Measurements from ENCODE around the gene ZNF275. TPM values are rescaled to one million over a fixed set of nuclear protein-coding genes. Genes with fewer than 3 reads are reported as not detected.

Gene ZNF275
- total and polyA plus RNA-seq, 4 donors = 6.2 to 13.9 (median 8.6) TPM

DNA sequence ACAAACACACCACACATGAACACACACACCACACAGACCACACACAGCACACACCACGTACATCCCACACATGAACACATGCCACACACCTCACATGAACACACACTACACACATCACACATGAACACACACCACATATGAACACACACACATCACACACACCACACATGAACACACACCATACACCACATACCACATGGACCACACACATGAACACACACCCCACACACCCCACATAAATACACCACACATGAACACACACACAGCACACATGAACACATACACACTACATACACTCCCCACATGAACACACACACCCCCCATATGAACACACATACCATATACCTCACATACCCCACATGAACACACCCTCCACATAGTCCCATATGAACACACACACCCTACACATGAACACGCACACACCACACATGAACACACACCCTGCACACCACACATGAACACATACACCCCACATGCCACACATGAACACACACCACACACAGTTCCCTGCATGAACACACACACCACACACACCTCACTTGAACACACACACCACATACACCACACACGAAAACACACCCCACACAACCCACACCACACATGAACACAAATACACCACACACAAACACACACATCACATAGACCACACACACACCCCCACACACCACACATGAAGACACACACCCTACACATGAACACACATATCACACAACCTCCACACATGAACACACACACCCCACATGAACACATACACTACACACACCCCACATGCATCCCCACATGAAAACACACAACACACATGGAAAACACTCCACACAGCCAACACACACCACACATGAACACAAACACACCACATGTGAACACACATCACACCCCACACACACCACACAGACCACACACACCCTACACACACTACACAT lies 48.9 kb downstream of the ZNF275 start:
- H3K4me1 ChIP-seq (ENCODE audit: control insufficient read depth in 4 of 4, insufficient read depth in 4 of 4, low read length in 3 of 4) = peaks cover 0 to 6% (median 2%) of the 10 kb centered on the region in 4 donors
- no peak for DNase-seq (ENCODE audit: low spot score)
- TF ChIP-seq ZBTB33 (IDR thresholded peaks at IDR 0.05) (no peak), YY1 (IDR thresholded peaks at IDR 0.05) (no peak), REST (IDR thresholded peaks at IDR 0.05) (no peak), JUND (IDR thresholded peaks at IDR 0.05) (no peak), SP1 (IDR thresholded peaks at IDR 0.05) (no peak), MAX (IDR thresholded peaks at IDR 0.05) (no peak), EGR1 (IDR thresholded peaks at IDR 0.05; ENCODE audit: low read depth in 2 of 2) (no peak), HNF4G (IDR thresholded peaks at IDR 0.05) (no peak), TAF1 (conservative IDR thresholded peaks at IDR 0.05) (no peak), GABPA (IDR thresholded peaks at IDR 0.05 in 1 of 2, conservative IDR thresholded peaks at IDR 0.05 in 1 of 2) (no peak), HNF4A (conservative IDR thresholded peaks at IDR 0.05) (no peak)
- TF ChIP-seq, protein P1, sequence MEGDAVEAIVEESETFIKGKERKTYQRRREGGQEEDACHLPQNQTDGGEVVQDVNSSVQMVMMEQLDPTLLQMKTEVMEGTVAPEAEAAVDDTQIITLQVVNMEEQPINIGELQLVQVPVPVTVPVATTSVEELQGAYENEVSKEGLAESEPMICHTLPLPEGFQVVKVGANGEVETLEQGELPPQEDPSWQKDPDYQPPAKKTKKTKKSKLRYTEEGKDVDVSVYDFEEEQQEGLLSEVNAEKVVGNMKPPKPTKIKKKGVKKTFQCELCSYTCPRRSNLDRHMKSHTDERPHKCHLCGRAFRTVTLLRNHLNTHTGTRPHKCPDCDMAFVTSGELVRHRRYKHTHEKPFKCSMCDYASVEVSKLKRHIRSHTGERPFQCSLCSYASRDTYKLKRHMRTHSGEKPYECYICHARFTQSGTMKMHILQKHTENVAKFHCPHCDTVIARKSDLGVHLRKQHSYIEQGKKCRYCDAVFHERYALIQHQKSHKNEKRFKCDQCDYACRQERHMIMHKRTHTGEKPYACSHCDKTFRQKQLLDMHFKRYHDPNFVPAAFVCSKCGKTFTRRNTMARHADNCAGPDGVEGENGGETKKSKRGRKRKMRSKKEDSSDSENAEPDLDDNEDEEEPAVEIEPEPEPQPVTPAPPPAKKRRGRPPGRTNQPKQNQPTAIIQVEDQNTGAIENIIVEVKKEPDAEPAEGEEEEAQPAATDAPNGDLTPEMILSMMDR (IDR thresholded peaks at IDR 0.05; ENCODE audit: low read depth, low read length, missing input control) = no peak
- TF ChIP-seq, protein P2, sequence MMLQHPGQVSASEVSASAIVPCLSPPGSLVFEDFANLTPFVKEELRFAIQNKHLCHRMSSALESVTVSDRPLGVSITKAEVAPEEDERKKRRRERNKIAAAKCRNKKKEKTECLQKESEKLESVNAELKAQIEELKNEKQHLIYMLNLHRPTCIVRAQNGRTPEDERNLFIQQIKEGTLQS (IDR thresholded peaks at IDR 0.05) = no peak
- no peak overlapping the region for H3K27ac ChIP-seq (ENCODE audit: low read depth in 1 of 2, low read length in 2 of 2)
- 88% methylated on average over 3 of the region's 3 CpGs for WGBS
- H3K4me3 ChIP-seq (ENCODE audit: low read depth in 1 of 3, low read length in 3 of 3) = no peak overlapping the region
- H3K9me3 ChIP-seq (ENCODE audit: control insufficient read depth in 4 of 4, low read length in 3 of 4) = no peaks in the 10 kb centered on the region
- H3K9ac ChIP-seq (ENCODE audit: low read depth in 1 of 2, low read length in 2 of 2) = no peak overlapping the region
- no peaks in the 10 kb centered on the region for H3K27me3 ChIP-seq (ENCODE audit: control insufficient read depth in 4 of 4, insufficient read depth in 4 of 4, low read length in 3 of 4)
- no peaks in the 10 kb centered on the region for H3K36me3 ChIP-seq (ENCODE audit: control insufficient read depth in 4 of 4, insufficient read depth in 3 of 4, low read depth in 1 of 4, low read length in 3 of 4)

All from liver (tissue), 9 donors.